ENCODE data around the gene STX18. TPM values are rescaled to one million over a fixed set of nuclear protein-coding genes. Genes with fewer than 3 reads are reported as not detected.
"Not testable (repeated sequence)": the region's sequence is repeated elsewhere in the genome, so short reads cannot be mapped to it uniquely, and the experiment has no call there.

The STX18 gene
- polyA plus RNA-seq, 3 donors: 59.7 to 74.7 (median 63.8) TPM

DNA sequence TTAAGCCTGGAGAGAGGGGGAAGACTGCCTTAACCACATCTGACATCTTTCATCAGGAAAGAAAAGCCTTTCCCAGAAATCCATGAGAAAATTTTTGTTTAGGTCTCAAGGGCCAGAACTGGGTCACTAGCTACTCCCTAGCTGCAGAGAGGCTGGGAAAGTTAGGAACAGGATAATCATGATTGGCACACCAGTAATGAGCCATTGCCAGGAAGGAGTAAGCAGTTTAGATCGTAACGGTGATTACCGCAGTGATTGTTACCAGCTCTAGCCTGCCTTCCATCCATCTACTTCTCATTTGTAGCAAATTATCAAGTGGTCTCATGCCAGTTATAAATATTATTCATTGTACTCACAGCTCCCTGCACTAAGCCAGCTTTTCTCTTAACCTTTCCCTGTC lies 22.7 kb upstream of the STX18 start:
- DNase-seq: no peak

DNA sequence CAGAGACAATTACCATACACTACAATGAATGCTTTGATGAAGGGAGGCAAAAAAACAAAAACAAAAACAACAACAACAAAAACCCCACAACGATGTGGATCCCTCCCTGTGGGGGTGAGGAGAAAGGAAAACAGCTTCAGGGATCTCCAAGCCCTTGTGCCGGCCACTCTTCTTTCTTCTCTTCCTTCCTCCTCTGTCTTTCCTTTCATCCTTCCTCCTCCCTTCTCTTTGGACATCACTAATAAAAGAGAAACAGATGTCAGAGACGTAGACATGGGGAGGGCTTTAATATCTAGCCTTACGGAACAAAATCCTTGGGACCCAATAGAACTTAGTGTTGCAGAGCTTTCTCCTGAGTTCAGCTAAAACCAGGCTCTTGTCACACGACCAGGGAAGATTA lies 18.8 kb upstream of the STX18 start:
- DNase-seq: no peak

DNA sequence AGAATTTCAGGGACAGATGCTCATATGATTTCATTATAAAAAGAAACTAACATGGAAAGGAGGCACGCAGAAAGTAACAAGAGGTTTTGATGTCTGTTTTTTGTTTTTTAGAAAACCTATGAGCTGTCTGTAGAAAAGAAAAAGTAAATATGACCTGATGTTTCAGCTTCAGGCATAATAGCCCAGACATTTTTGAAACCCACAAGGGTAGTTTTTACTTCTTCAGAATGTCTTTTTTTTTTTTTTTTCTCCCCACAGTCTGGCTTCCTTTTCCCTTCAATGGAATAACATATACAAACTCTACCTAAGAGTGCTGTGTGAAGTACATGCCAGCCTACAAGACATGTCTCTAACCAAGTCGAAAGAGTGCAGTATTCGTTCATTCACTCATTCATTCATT lies 18.3 kb upstream of the STX18 start:
- no peak for DNase-seq

GRCh38 chr4:4559596-4559995 lies 17.7 kb upstream of the STX18 start:
- no peak for DNase-seq

GRCh38 chr4:4558881-4559280 lies 17.0 kb upstream of the STX18 start:
- DNase-seq: no peak

DNA sequence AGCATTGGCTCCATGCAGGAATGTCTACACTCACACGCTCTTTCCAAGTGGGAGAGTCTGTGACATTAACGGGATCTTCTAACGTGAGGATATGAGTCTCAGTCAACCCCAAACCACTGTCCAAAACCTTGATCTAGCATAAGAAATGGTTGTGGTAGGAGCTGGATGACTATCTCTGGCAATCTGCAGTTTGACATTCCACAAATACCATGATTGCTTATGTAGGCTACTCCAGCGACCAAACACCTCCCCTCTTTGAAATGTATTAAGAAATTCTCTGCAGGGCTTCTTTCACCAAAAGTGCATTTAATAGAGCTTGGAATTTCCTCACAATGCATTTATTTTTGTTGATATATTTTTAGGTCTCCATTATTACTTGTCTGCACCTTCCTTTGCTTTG lies 14.1 kb upstream of the STX18 start:
- no peak for DNase-seq

DNA sequence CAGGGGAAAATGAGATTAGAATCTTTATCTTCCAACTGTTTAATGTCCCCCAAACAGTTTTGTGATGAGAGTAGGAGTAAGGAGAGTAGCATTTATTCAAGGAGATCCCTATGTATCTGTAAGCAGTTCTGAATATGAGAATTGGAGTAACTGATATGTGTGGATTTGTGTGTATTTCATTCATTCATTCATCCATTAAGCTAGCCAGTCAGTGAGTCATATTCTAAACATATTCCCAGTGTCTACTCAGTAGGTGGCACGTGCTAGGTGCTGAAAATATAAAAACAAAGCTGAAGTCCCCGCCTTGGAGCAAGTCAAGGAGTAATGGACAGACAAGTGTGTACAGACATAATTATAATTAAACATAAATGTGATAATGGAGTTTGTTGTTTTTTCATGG lies 12.4 kb upstream of the STX18 start:
- no peak for DNase-seq

DNA sequence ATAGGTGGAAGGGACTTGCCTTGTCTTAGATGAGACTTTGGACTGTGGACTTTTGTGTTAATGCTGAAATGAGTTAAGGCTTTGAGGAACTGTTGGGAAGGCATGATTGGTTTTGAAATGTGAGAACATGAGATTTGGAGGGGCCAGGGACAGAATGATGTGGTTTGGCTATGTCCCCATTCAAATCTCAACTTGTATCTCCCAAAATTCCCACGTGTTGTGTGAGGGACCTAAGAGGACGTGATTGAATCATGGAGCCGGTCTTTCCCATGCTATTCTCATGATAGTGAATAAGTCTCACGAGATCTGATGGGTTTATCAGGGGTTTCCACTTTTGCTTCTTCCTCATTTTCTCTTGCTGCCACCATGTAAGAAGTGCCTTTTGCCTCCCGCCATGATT lies 10.2 kb upstream of the STX18 start:
- not testable (repeated sequence) for DNase-seq

DNA sequence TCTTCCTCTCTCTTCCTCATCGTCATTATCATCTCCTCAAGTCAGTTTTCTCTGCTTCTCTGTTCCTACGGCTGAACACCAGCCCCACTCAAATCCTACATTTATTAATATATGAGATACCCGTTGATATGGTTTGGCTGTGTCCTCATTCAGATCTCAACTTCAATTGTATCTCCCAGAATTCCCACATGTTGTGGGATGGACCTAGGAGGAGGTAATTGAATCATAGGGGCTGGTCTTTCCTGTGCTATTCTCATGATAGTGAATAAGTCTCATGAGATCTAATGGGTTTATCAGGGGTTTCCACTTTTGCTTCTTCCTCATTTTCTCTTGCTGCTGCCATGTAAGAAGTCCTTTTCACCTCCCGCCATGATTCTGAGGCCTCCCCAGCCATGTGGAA lies 8.3 kb upstream of the STX18 start:
- not testable (repeated sequence) for DNase-seq

DNA sequence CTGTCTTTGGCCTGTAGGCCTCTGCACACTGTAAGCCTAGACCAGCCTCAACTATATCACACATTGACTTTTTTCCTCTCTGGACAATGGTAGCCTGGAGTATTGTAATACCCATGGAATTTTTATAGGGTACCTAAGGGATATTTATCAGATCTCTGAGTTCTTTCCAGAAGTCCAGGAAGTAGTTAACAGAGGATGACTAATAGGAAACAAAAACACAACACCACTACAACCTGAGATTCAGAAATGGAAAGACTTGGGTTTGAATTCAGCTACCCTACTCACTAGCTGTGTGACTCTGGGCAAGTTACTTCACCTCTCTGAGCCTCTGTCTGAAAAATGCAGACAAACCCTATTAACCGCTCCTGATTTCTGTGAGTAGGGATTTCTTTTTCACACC lies 7.7 kb upstream of the STX18 start:
- DNase-seq: no peak

GRCh38 chr4:4542774-4543485 lies 1.1 kb upstream of the STX18 start:
- no peak for DNase-seq

- DNase-seq: no peak
These were observed 712 bp downstream of the STX18 start for GRCh38 chr4:4541040-4541631.

GRCh38 chr4:4539481-4539880 lies 2.4 kb downstream of the STX18 start:
- DNase-seq: no peak

- DNase-seq: no peak
These were observed 6.3 kb downstream of the STX18 start for GRCh38 chr4:4535590-4535989.

DNA sequence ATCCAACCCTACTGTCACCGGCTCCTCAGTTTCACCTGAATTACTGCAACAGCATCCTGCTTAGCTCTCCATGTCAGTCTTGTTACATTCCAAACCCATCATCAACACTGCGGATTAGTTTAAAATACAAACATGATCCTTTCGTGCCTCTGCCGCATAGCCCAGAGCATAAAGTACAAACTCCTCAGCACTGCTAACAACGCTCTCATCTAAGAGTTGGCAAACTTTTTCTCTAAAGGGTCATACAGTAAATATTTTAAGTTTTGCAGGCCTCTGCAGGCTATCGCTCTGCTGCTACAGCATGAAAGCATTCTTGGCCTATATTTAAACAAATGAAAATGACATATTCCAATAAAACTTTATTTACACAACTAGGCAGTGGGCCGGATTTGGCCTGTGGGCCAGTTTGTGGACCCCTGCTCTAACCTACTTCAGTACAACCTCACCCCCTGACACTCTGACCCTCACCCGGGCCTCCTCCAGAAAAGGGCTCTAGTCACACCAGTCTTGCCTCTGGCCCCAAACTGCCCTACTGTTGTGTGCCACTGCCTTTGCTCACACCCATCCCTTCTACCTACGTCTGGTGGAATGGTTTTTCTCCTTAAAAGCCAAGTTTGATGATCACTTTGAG lies 7.2 kb downstream of the STX18 start:
- DNase-seq: no peak

DNA sequence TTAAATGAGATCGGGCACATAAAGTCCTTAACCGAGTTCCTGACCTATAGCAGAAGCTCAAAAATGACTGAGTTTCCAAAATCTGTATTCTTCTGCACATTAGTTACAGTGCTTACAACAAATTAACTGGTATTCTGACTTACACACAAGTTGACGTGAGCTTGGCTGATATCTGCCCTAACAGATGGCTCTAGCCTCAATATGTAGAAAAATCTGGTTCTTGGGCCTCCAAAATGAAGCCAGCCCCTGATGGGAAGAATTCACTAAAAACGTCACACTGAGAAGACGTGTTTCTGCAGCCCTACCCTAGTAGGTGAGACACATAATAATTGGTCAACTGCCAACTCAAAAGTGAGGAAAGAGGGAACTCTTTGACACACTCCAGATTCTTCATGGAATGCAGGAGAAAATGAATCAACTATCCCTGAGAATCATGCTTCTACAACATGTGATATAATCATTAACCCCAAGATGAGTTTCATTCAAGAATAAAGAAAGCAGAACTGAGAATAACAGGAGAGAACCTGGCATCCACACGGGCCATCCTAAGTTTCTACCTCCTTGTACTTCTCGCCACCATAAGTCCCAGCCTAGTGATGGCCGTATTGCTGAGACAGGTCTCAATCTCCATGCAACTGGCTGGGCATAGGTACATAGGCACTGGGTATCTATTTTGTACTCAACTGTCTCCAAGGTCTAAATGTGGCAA lies 8.2 kb downstream of the STX18 start:
- DNase-seq: no peak

GRCh38 chr4:4532371-4533154 lies 9.3 kb downstream of the STX18 start:
- no peak for DNase-seq

- no peak for DNase-seq
These were observed 12.5 kb downstream of the STX18 start for GRCh38 chr4:4529392-4529791.

DNA sequence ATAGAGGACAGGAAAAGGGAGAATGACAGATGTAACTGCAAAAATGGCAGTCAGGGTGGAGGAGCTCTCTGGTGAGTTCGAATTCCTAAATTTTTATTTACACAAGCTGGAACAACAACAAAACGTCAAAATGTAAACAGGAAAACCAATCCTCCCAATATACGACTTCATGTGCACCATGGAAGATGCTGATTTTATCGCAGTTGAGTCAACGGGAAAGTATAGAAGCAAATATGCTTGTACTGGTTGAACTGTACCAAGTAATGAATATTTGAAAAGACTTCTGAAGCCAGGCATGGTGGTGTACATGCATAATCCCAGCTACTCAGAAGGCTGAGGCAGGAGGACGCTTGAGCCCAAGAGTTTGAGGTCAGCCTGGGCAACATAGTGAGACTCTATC lies 15.4 kb downstream of the STX18 start:
- no peak for DNase-seq

DNA sequence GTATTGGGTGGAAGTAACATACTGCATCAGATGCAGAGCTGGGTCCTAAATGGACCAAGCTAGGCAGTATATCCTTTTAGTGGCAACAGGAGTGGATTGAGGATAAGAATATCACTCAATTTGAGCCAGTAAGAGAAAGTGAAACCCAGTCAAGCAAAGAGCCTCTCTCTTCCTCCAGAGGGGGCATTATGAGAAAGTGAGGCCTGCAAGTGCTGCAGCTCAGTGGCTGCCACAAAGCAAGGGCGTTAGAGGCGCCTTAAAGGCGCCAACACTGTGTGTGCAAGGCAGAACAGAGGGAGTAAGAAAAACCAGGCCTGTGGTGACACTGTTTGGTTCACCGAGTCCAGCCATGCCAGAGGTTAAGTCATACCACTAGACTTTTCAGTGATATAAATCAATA lies 17.5 kb downstream of the STX18 start:
- no peak for DNase-seq

GRCh38 chr4:4521731-4522130 lies 20.1 kb downstream of the STX18 start:
- no peak for DNase-seq

GRCh38 chr4:4521136-4521535 lies 20.7 kb downstream of the STX18 start:
- no peak for DNase-seq
